T-helper 17 cell (primary cell): ENCODE data around the gene TAC4. TPM values are rescaled to one million over a fixed set of nuclear protein-coding genes. Genes with fewer than 3 reads are reported as not detected.
"Not testable (repeated sequence)": the region's sequence is repeated elsewhere in the genome, so short reads cannot be mapped to it uniquely, and the experiment has no call there.

Experiments used
- ATAC-seq: fragments of 150-1000 bp; cut with Tn5 transposase; 2 replicates; pipeline ENCODE4 v1.10.0; 2021; ENCODE audit warnings: mild to moderate bottlenecking, moderate library complexity
- DNase-seq, 3 donors: peaks; one replicate each; pipeline versions ENCODE4 v3.0.0 to v3.0.0-alpha.2; 2020 to 2021
- H3K9me3 ChIP-seq: one replicate; pipeline ENCODE4 v1.7.0; 2013; ENCODE audit warnings: low read length, mild to moderate bottlenecking; ENCODE audit not compliant: control insufficient read depth, poor library complexity, severe bottlenecking
- H3K27ac Mint-ChIP-seq: one replicate; pipeline ENCODE4 v1.8.0; 2022; ENCODE audit warnings: mild to moderate bottlenecking, moderate library complexity, mixed read lengths
- H3K27me3 Mint-ChIP-seq: one replicate; pipeline ENCODE4 v1.8.0; 2022; ENCODE audit warnings: mixed read lengths
- H3K36me3 Mint-ChIP-seq: one replicate; pipeline ENCODE4 v1.8.0; 2022; ENCODE audit warnings: low read depth, mixed read lengths
- H3K4me1 Mint-ChIP-seq: one replicate; pipeline ENCODE4 v1.8.0; 2022; ENCODE audit warnings: mild to moderate bottlenecking, mixed read lengths
- H3K4me3 Mint-ChIP-seq: one replicate; pipeline ENCODE4 v1.8.0; 2022; ENCODE audit warnings: mild to moderate bottlenecking, moderate library complexity, mixed read lengths
- total RNA-seq, 4 donors: library from RNA in 2 of 4; stranded (reverse) in 2 of 4; gene quantifications; one replicate each; pipeline ENCODE4 v1.2.3 and lab custom pipeline; 2022 to 2026

TAC4 gene
- total RNA-seq, 2 donors from 2014 or later = not detected

- no peak for DNase-seq
- Mint-ChIP-seq H3K4me1 (peaks cover 5% of the 10 kb centered on the region), H3K4me3 (no peak overlapping the region), H3K36me3 (peaks cover 3% of the 10 kb centered on the region), H3K27me3 (no peaks in the 10 kb centered on the region), H3K27ac (peak overlapping the region; percentile 47)
- no peak for ATAC-seq
- no peaks in the 10 kb centered on the region for H3K9me3 ChIP-seq
These were observed 18.8 kb downstream of the TAC4 start for GRCh38 chr17:49829026-49829425.

- ATAC-seq, H3K4me1 Mint-ChIP-seq, H3K4me3 Mint-ChIP-seq, DNase-seq, H3K9me3 ChIP-seq, H3K36me3 Mint-ChIP-seq, H3K27me3 Mint-ChIP-seq: not testable (repeated sequence)
- peak overlapping the region; percentile 47 for H3K27ac Mint-ChIP-seq
These were observed 19.5 kb downstream of the TAC4 start for GRCh38 chr17:49828325-49828724.

GRCh38 chr17:49825645-49826044 lies 22.2 kb downstream of the TAC4 start:
- no peaks in the 10 kb centered on the region for H3K9me3 ChIP-seq
- Mint-ChIP-seq H3K36me3 (peaks cover 5% of the 10 kb centered on the region), H3K4me1 (peaks cover 9% of the 10 kb centered on the region), H3K4me3 (peak overlapping the region; percentile 25), H3K27me3 (no peaks in the 10 kb centered on the region), H3K27ac (no peak overlapping the region)
- DNase-seq (no peak), ATAC-seq (no peak)

- Mint-ChIP-seq H3K36me3 (peaks cover 5% of the 10 kb centered on the region), H3K27me3 (no peaks in the 10 kb centered on the region), H3K4me3 (no peak overlapping the region), H3K4me1 (peaks cover 15% of the 10 kb centered on the region), H3K27ac (no peak overlapping the region)
- DNase-seq (no peak), ATAC-seq (no peak)
- no peaks in the 10 kb centered on the region for H3K9me3 ChIP-seq
These were observed 24.3 kb downstream of the TAC4 start for GRCh38 chr17:49823614-49824013.

- no peaks in the 10 kb centered on the region for H3K27me3 Mint-ChIP-seq
- ATAC-seq = no peak
- H3K4me3 Mint-ChIP-seq = no peak overlapping the region
- DNase-seq = no peak
- peaks cover 5% of the 10 kb centered on the region for H3K36me3 Mint-ChIP-seq
- no peak overlapping the region for H3K27ac Mint-ChIP-seq
- H3K4me1 Mint-ChIP-seq = peaks cover 20% of the 10 kb centered on the region
- H3K9me3 ChIP-seq = no peaks in the 10 kb centered on the region
These were observed 25.0 kb downstream of the TAC4 start for GRCh38 chr17:49822829-49823228.

GRCh38 chr17:49821916-49822315 lies 26.0 kb downstream of the TAC4 start:
- Mint-ChIP-seq H3K27me3 (no peaks in the 10 kb centered on the region), H3K4me1 (peaks cover 26% of the 10 kb centered on the region), H3K4me3 (no peak overlapping the region), H3K27ac (no peak overlapping the region), H3K36me3 (peaks cover 2% of the 10 kb centered on the region)
- no peaks in the 10 kb centered on the region for H3K9me3 ChIP-seq
- DNase-seq = no peak
- ATAC-seq = no peak

- Mint-ChIP-seq H3K4me1 (peaks cover 26% of the 10 kb centered on the region), H3K27me3 (no peaks in the 10 kb centered on the region), H3K4me3 (no peak overlapping the region), H3K36me3 (peaks cover 2% of the 10 kb centered on the region), H3K27ac (no peak overlapping the region)
- DNase-seq (no peak), ATAC-seq (no peak)
- H3K9me3 ChIP-seq = no peaks in the 10 kb centered on the region
These were observed 26.4 kb downstream of the TAC4 start for GRCh38 chr17:49821466-49821865.

- no peaks in the 10 kb centered on the region for H3K9me3 ChIP-seq
- Mint-ChIP-seq H3K4me3 (no peak overlapping the region), H3K27me3 (no peaks in the 10 kb centered on the region), H3K4me1 (peaks cover 29% of the 10 kb centered on the region), H3K27ac (peak overlapping the region; percentile 88), H3K36me3 (peaks cover 2% of the 10 kb centered on the region)
- DNase-seq (no peak), ATAC-seq (no peak)
These were observed 27.1 kb downstream of the TAC4 start for GRCh38 chr17:49820773-49821172.

GRCh38 chr17:49819651-49820050 lies 28.2 kb downstream of the TAC4 start:
- Mint-ChIP-seq H3K27ac (peak overlapping the region; percentile 88), H3K4me1 (peaks cover 32% of the 10 kb centered on the region), H3K4me3 (no peak overlapping the region), H3K27me3 (no peaks in the 10 kb centered on the region), H3K36me3 (peaks cover 2% of the 10 kb centered on the region)
- DNase-seq (no peak), ATAC-seq (no peak)
- no peaks in the 10 kb centered on the region for H3K9me3 ChIP-seq

- ATAC-seq = no peak
- H3K36me3 Mint-ChIP-seq = peaks cover 2% of the 10 kb centered on the region
These were observed 28.7 kb downstream of the TAC4 start for GRCh38 chr17:49819138-49819537.

GRCh38 chr17:49817993-49818392 lies 29.9 kb downstream of the TAC4 start:
- ATAC-seq = peak; percentile 99
- Mint-ChIP-seq H3K27me3 (no peaks in the 10 kb centered on the region), H3K36me3 (peaks cover 5% of the 10 kb centered on the region), H3K27ac (peak overlapping the region; percentile 88), H3K4me1 (peaks cover 42% of the 10 kb centered on the region), H3K4me3 (peak overlapping the region; percentile 67)
- no peaks in the 10 kb centered on the region for H3K9me3 ChIP-seq
- peak; percentile 16 to 30 (median 25) for DNase-seq

More at GRCh38 chr17:49819138-49819537, 28.7 kb downstream of the TAC4 start:
- no peak for DNase-seq
- Mint-ChIP-seq H3K4me3 (no peak overlapping the region), H3K4me1 (peaks cover 35% of the 10 kb centered on the region), H3K27me3 (no peaks in the 10 kb centered on the region), H3K27ac (peak overlapping the region; percentile 88)
- H3K9me3 ChIP-seq = no peaks in the 10 kb centered on the region

- no peak for DNase-seq
- H3K27ac Mint-ChIP-seq = peak overlapping the region; percentile 37
- no peak for ATAC-seq
- no peaks in the 10 kb centered on the region for H3K27me3 Mint-ChIP-seq
- no peak overlapping the region for H3K4me3 Mint-ChIP-seq
- no peaks in the 10 kb centered on the region for H3K9me3 ChIP-seq
- peaks cover 40% of the 10 kb centered on the region for H3K4me1 Mint-ChIP-seq
- peaks cover 3% of the 10 kb centered on the region for H3K36me3 Mint-ChIP-seq
These were observed 32.0 kb downstream of the TAC4 start for GRCh38 chr17:49815761-49816281.

GRCh38 chr17:49814781-49815529 lies 32.9 kb downstream of the TAC4 start:
- peaks cover 5% of the 10 kb centered on the region for H3K36me3 Mint-ChIP-seq

GRCh38 chr17:49809056-49809455 lies 38.8 kb downstream of the TAC4 start:
- no peak overlapping the region for H3K4me3 Mint-ChIP-seq
- H3K27ac Mint-ChIP-seq = peak overlapping the region; percentile 72
- H3K36me3 Mint-ChIP-seq = peaks cover 17% of the 10 kb centered on the region
- H3K27me3 Mint-ChIP-seq = no peaks in the 10 kb centered on the region
- H3K9me3 ChIP-seq = no peaks in the 10 kb centered on the region
- H3K4me1 Mint-ChIP-seq = peaks cover 27% of the 10 kb centered on the region
- DNase-seq = no peak
- no peak for ATAC-seq

More at GRCh38 chr17:49814781-49815529, 32.9 kb downstream of the TAC4 start:
- H3K4me1 Mint-ChIP-seq = peaks cover 37% of the 10 kb centered on the region
- H3K4me3 Mint-ChIP-seq = no peak overlapping the region
- H3K27me3 Mint-ChIP-seq = no peaks in the 10 kb centered on the region
- DNase-seq (no peak), ATAC-seq (no peak)
- no peaks in the 10 kb centered on the region for H3K9me3 ChIP-seq
- peak overlapping the region; percentile 49 for H3K27ac Mint-ChIP-seq
